ENCODE measurements around the gene GNAZ. TPM values are rescaled to one million over a fixed set of nuclear protein-coding genes. Genes with fewer than 3 reads are reported as not detected.

Gene GNAZ
- total RNA-seq, 4 donors from 2014 or later = 50.1 to 89.2 (median 55.0) TPM

GRCh38 chr22:23117891-23118646 is 47.8 kb downstream of the GNAZ start:
- no peak overlapping the region for H3K27ac ChIP-seq
- no peaks in the 10 kb centered on the region for H3K27me3 ChIP-seq
- no peaks in the 10 kb centered on the region for H3K9me3 ChIP-seq
- ATAC-seq = no peak
- whole genome bisulfite sequencing, 2 donors (ENCODE audit: low coverage in 1 of 2) = 82% methylated on average over 4 of the region's 15 CpGs; no CpG with 5 or more reads in 1 of the 2 donors
- peaks cover 0 to 10% of the 10 kb centered on the region in 2 donors for H3K36me3 ChIP-seq
- TF ChIP-seq POLR2A (IDR thresholded peaks at IDR 0.05) (no peak), CTCF (IDR thresholded peaks at IDR 0.05) (no peak), POLR2AphosphoS5 (IDR thresholded peaks at IDR 0.05) (no peak), EP300 (IDR thresholded peaks at IDR 0.05) (no peak)
- H3K4me3 ChIP-seq = no peak overlapping the region
- H3K4me1 ChIP-seq = peaks cover 0 to 7% (median 0%) of the 10 kb centered on the region in 3 donors

- Histone ChIP-seq H3K27me3 (no peaks in the 10 kb centered on the region), H3K9me3 (no peaks in the 10 kb centered on the region), H3K36me3 (peaks cover 0 to 13% of the 10 kb centered on the region in 2 donors), H3K4me3 (no peak overlapping the region), H3K4me1 (no peaks in the 10 kb centered on the region), H3K27ac (no peak overlapping the region)
- 89% methylated on average over 4 of the region's 7 CpGs; no CpG with 5 or more reads in 1 of the 2 donors for WGBS, 2 donors (ENCODE audit: low coverage in 1 of 2)
- no peak for ATAC-seq
- TF ChIP-seq POLR2AphosphoS5 (IDR thresholded peaks at IDR 0.05) (no peak), POLR2A (IDR thresholded peaks at IDR 0.05) (no peak), CTCF (IDR thresholded peaks at IDR 0.05) (no peak), EP300 (IDR thresholded peaks at IDR 0.05) (no peak)
Observed at GRCh38 chr22:23118647-23119493, 48.6 kb downstream of the GNAZ start.

- WGBS, 2 donors (ENCODE audit: low coverage in 1 of 2) = 40 to 70% methylated on average over 2 to 6 of the region's 15 CpGs
- H3K4me3 ChIP-seq = no peak overlapping the region
Observed at GRCh38 chr22:23119494-23120414, 49.4 kb downstream of the GNAZ start.

More at GRCh38 chr22:23119494-23120414, 49.4 kb downstream of the GNAZ start:
- ATAC-seq = no peak
- Histone ChIP-seq H3K27ac (no peak overlapping the region), H3K4me1 (peaks cover 0 to 6% (median 0%) of the 10 kb centered on the region in 3 donors), H3K9me3 (no peaks in the 10 kb centered on the region), H3K36me3 (peaks cover 0 to 16% of the 10 kb centered on the region in 2 donors), H3K27me3 (no peaks in the 10 kb centered on the region)
- no peak for TF ChIP-seq EP300 (IDR thresholded peaks at IDR 0.05)
- TF ChIP-seq CTCF (IDR thresholded peaks at IDR 0.05) = no peak
- TF ChIP-seq POLR2A (IDR thresholded peaks at IDR 0.05) = no peak
- no peak for TF ChIP-seq POLR2AphosphoS5 (IDR thresholded peaks at IDR 0.05)

Data from gastroesophageal sphincter (tissue), 4 donors.